ENCODE measurements around the gene CEACAM1. TPM values are rescaled to one million over a fixed set of nuclear protein-coding genes. Genes with fewer than 3 reads are reported as not detected.

Gene CEACAM1
- polyA plus RNA-seq: 10 to 100 TPM; 16.3 to 54.2 (median 32.9) TPM
- long read RNA-seq, donor 1, partial matches to known transcripts: 17 of 30 reads
- long read RNA-seq, donor 1, other reads (novel, unspliced or antisense): 0 of 30 reads
- long read RNA-seq, donor 2, transcript CEACAM1-209 (2 exons, 321 nt): major isoform, 5 of 23 reads
- long read RNA-seq, donor 2, partial matches to known transcripts: 6 of 23 reads
- long read RNA-seq, donor 2, other reads (novel, unspliced or antisense): 0 of 23 reads
- long read RNA-seq, donor 3, partial matches to known transcripts: 0 of 4 reads
- long read RNA-seq, donor 3, other reads (novel, unspliced or antisense): 0 of 4 reads
- long read RNA-seq, donor 4: 0 reads
- long read RNA-seq, donor 5, partial matches to known transcripts: 0 of 3 reads
- long read RNA-seq, donor 5, other reads (novel, unspliced or antisense): 0 of 3 reads
- long read RNA-seq, donor 6, transcript CEACAM1-205 (5 exons, 1,773 nt): major isoform, 6 of 47 reads
- long read RNA-seq, donor 6, transcript CEACAM1-201 (9 exons, 3,519 nt): minor isoform, 5 of 47 reads
- long read RNA-seq, donor 6, partial matches to known transcripts: 27 of 47 reads
- long read RNA-seq, donor 6, other reads (novel, unspliced or antisense): 0 of 47 reads
- long read RNA-seq, donor 7, partial matches to known transcripts: 0 of 1 reads
- long read RNA-seq, donor 7, other reads (novel, unspliced or antisense): 0 of 1 reads
- long read RNA-seq, donor 8: 0 reads
- long read RNA-seq, donor 9, partial matches to known transcripts: 0 of 7 reads
- long read RNA-seq, donor 9, other reads (novel, unspliced or antisense): 0 of 7 reads
- long read RNA-seq, donor 10, partial matches to known transcripts: 0 of 7 reads
- long read RNA-seq, donor 10, other reads (novel, unspliced or antisense): 0 of 7 reads

GRCh38 chr19:42528354-42529247, at the start of gene CEACAM1:
Gene CEACAM1, minus strand, starts transcription at chr19:42528481. Its CDS starts 107 bp downstream, at chr19:42528374.
- Histone ChIP-seq H3K4me3 (ENCODE audit: low read depth in 1 of 3, low read length in 3 of 3) (peak within 1 kb of the TSS; percentile 32 to 70 (median 46)), H3K4me1 (ENCODE audit: control insufficient read depth in 3 of 3, insufficient read depth in 2 of 3, low read depth in 1 of 3, low read length in 2 of 3) (peaks cover 0 to 12% (median 5%) of the 10 kb centered on the region in 3 donors), H3K27me3 (ENCODE audit: control insufficient read depth in 3 of 3, insufficient read depth in 3 of 3, low read length in 3 of 3) (no peaks in the 10 kb centered on the region), H3K36me3 (ENCODE audit: control insufficient read depth in 3 of 3, insufficient read depth in 2 of 3, low read depth in 1 of 3, low read length in 3 of 3) (peaks cover 0 to 19% (median 6%) of the 10 kb centered on the region in 3 donors), H3K27ac (ENCODE audit: low read depth in 1 of 3, low read length in 2 of 3) (peak within 1 kb of the TSS; percentile 87 to 94 (median 89)), H3K9me3 (ENCODE audit: control insufficient read depth in 2 of 2, insufficient read depth in 1 of 2, low read depth in 1 of 2, low read length in 1 of 2) (no peaks in the 10 kb centered on the region)
- DNase-seq: peak; percentile 85 to 95
- 23 to 45% (median 24%) methylated on average over 7 of the region's 7 CpGs for WGBS, 3 donors
- FAIRE-seq: no peak

- DNase-seq (peak; percentile 45 to 50), FAIRE-seq (no peak)
- H3K9me3 ChIP-seq (ENCODE audit: control insufficient read depth in 2 of 2, insufficient read depth in 1 of 2, low read depth in 1 of 2, low read length in 1 of 2): no peaks in the 10 kb centered on the region
- no peak overlapping the region for H3K4me3 ChIP-seq (ENCODE audit: low read depth in 1 of 3, low read length in 3 of 3)
- H3K36me3 ChIP-seq (ENCODE audit: control insufficient read depth in 3 of 3, insufficient read depth in 2 of 3, low read depth in 1 of 3, low read length in 3 of 3): no peaks in the 10 kb centered on the region
- WGBS, 3 donors: 29 to 41% (median 36%) methylated on average over 1 of the region's 1 CpG
- H3K4me1 ChIP-seq (ENCODE audit: control insufficient read depth in 3 of 3, insufficient read depth in 2 of 3, low read depth in 1 of 3, low read length in 2 of 3): peaks cover 0 to 9% (median 2%) of the 10 kb centered on the region in 3 donors
- H3K27ac ChIP-seq (ENCODE audit: low read depth in 1 of 3, low read length in 2 of 3): peak overlapping the region in 2 of 3 donors; percentile 25 to 32
- H3K27me3 ChIP-seq (ENCODE audit: control insufficient read depth in 3 of 3, insufficient read depth in 3 of 3, low read length in 3 of 3): no peaks in the 10 kb centered on the region
These were observed 48.7 kb upstream of the CEACAM1 start for GRCh38 chr19:42577016-42577415.

- FAIRE-seq (no peak), DNase-seq (no peak)
- Histone ChIP-seq H3K36me3 (ENCODE audit: control insufficient read depth in 3 of 3, insufficient read depth in 2 of 3, low read depth in 1 of 3, low read length in 3 of 3) (no peaks in the 10 kb centered on the region), H3K4me1 (ENCODE audit: control insufficient read depth in 3 of 3, insufficient read depth in 2 of 3, low read depth in 1 of 3, low read length in 2 of 3) (peaks cover 0 to 9% (median 2%) of the 10 kb centered on the region in 3 donors), H3K27me3 (ENCODE audit: control insufficient read depth in 3 of 3, insufficient read depth in 3 of 3, low read length in 3 of 3) (no peaks in the 10 kb centered on the region), H3K4me3 (ENCODE audit: low read depth in 1 of 3, low read length in 3 of 3) (no peak overlapping the region), H3K27ac (ENCODE audit: low read depth in 1 of 3, low read length in 2 of 3) (no peak overlapping the region), H3K9me3 (ENCODE audit: control insufficient read depth in 2 of 2, insufficient read depth in 1 of 2, low read depth in 1 of 2, low read length in 1 of 2) (no peaks in the 10 kb centered on the region)
- 74 to 89% (median 81%) methylated on average over 2 of the region's 2 CpGs for whole genome bisulfite sequencing, 3 donors
These were observed 48.0 kb upstream of the CEACAM1 start for GRCh38 chr19:42576241-42576640.

- FAIRE-seq: no peak
- H3K27me3 ChIP-seq (ENCODE audit: control insufficient read depth in 3 of 3, insufficient read depth in 3 of 3, low read length in 3 of 3): no peaks in the 10 kb centered on the region
- peak overlapping the region in 1 of 3 donors; percentile 39 for H3K27ac ChIP-seq (ENCODE audit: low read depth in 1 of 3, low read length in 2 of 3)
- H3K9me3 ChIP-seq (ENCODE audit: control insufficient read depth in 2 of 2, insufficient read depth in 1 of 2, low read depth in 1 of 2, low read length in 1 of 2): no peaks in the 10 kb centered on the region
- peaks cover 0 to 9% (median 2%) of the 10 kb centered on the region in 3 donors for H3K4me1 ChIP-seq (ENCODE audit: control insufficient read depth in 3 of 3, insufficient read depth in 2 of 3, low read depth in 1 of 3, low read length in 2 of 3)
- WGBS, 3 donors: 16 to 39% (median 18%) methylated on average over 1 of the region's 1 CpG
- DNase-seq: no peak
- H3K36me3 ChIP-seq (ENCODE audit: control insufficient read depth in 3 of 3, insufficient read depth in 2 of 3, low read depth in 1 of 3, low read length in 3 of 3): no peaks in the 10 kb centered on the region
- H3K4me3 ChIP-seq (ENCODE audit: low read depth in 1 of 3, low read length in 3 of 3): no peak overlapping the region
These were observed 45.4 kb upstream of the CEACAM1 start for GRCh38 chr19:42573642-42574041.

- Histone ChIP-seq H3K4me1 (ENCODE audit: control insufficient read depth in 3 of 3, insufficient read depth in 2 of 3, low read depth in 1 of 3, low read length in 2 of 3) (peaks cover 0 to 4% (median 2%) of the 10 kb centered on the region in 3 donors), H3K27ac (ENCODE audit: low read depth in 1 of 3, low read length in 2 of 3) (no peak overlapping the region), H3K36me3 (ENCODE audit: control insufficient read depth in 3 of 3, insufficient read depth in 2 of 3, low read depth in 1 of 3, low read length in 3 of 3) (no peaks in the 10 kb centered on the region), H3K9me3 (ENCODE audit: control insufficient read depth in 2 of 2, insufficient read depth in 1 of 2, low read depth in 1 of 2, low read length in 1 of 2) (no peaks in the 10 kb centered on the region), H3K27me3 (ENCODE audit: control insufficient read depth in 3 of 3, insufficient read depth in 3 of 3, low read length in 3 of 3) (peaks cover 0 to 2% (median 0%) of the 10 kb centered on the region in 3 donors), H3K4me3 (ENCODE audit: low read depth in 1 of 3, low read length in 3 of 3) (no peak overlapping the region)
- 26 to 40% (median 32%) methylated on average over 2 of the region's 2 CpGs for WGBS, 3 donors
- FAIRE-seq (no peak), DNase-seq (no peak)
These were observed 42.8 kb upstream of the CEACAM1 start for GRCh38 chr19:42571116-42571515.

GRCh38 chr19:42569193-42569592, 40.9 kb upstream of the CEACAM1 start:
- no peak for DNase-seq
- no peak for FAIRE-seq
- H3K27me3 ChIP-seq (ENCODE audit: control insufficient read depth in 3 of 3, insufficient read depth in 3 of 3, low read length in 3 of 3): peaks cover 0 to 2% (median 0%) of the 10 kb centered on the region in 3 donors
- 60 to 69% (median 65%) methylated on average over 2 of the region's 2 CpGs for WGBS, 3 donors
- H3K36me3 ChIP-seq (ENCODE audit: control insufficient read depth in 3 of 3, insufficient read depth in 2 of 3, low read depth in 1 of 3, low read length in 3 of 3): no peaks in the 10 kb centered on the region
- H3K4me3 ChIP-seq (ENCODE audit: low read depth in 1 of 3, low read length in 3 of 3): no peak overlapping the region
- H3K27ac ChIP-seq (ENCODE audit: low read depth in 1 of 3, low read length in 2 of 3): no peak overlapping the region
- H3K9me3 ChIP-seq (ENCODE audit: control insufficient read depth in 2 of 2, insufficient read depth in 1 of 2, low read depth in 1 of 2, low read length in 1 of 2): no peaks in the 10 kb centered on the region
- peaks cover 0 to 4% (median 2%) of the 10 kb centered on the region in 3 donors for H3K4me1 ChIP-seq (ENCODE audit: control insufficient read depth in 3 of 3, insufficient read depth in 2 of 3, low read depth in 1 of 3, low read length in 2 of 3)

GRCh38 chr19:42568006-42568405, 39.7 kb upstream of the CEACAM1 start:
- H3K27me3 ChIP-seq (ENCODE audit: control insufficient read depth in 3 of 3, insufficient read depth in 3 of 3, low read length in 3 of 3): peaks cover 0 to 2% (median 0%) of the 10 kb centered on the region in 3 donors
- H3K4me3 ChIP-seq (ENCODE audit: low read depth in 1 of 3, low read length in 3 of 3): no peak overlapping the region
- no peak for DNase-seq
- WGBS, 3 donors: 57 to 70% (median 69%) methylated on average over 4 of the region's 4 CpGs
- H3K9me3 ChIP-seq (ENCODE audit: control insufficient read depth in 2 of 2, insufficient read depth in 1 of 2, low read depth in 1 of 2, low read length in 1 of 2): no peaks in the 10 kb centered on the region
- no peak for FAIRE-seq
- H3K36me3 ChIP-seq (ENCODE audit: control insufficient read depth in 3 of 3, insufficient read depth in 2 of 3, low read depth in 1 of 3, low read length in 3 of 3): no peaks in the 10 kb centered on the region
- no peaks in the 10 kb centered on the region for H3K4me1 ChIP-seq (ENCODE audit: control insufficient read depth in 3 of 3, insufficient read depth in 2 of 3, low read depth in 1 of 3, low read length in 2 of 3)
- H3K27ac ChIP-seq (ENCODE audit: low read depth in 1 of 3, low read length in 2 of 3): no peak overlapping the region

Data from small intestine (tissue), 16 donors.